ENCODE results near the gene MYBPH. TPM values are rescaled to one million over a fixed set of nuclear protein-coding genes. Genes with fewer than 3 reads are reported as not detected.

MYBPH gene, protein sequence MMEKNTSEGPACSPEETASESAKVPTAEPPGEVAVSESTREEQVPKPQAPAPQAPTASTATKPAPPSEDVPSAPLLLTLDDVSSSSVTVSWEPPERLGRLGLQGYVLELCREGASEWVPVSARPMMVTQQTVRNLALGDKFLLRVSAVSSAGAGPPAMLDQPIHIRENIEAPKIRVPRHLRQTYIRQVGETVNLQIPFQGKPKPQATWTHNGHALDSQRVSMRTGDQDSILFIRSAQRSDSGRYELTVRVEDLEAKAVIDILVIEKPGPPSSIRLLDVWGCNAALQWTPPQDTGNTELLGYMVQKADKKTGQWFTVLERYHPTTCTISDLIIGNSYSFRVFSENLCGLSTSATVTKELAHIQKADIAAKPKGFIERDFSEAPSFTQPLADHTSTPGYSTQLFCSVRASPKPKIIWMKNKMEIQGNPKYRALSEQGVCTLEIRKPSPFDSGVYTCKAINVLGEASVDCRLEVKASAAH
- total RNA-seq, result not detected

GRCh38 chr1:203175237-203175826, at the start of gene MYBPH:
Gene MYBPH, minus strand, starts transcription at chr1:203175826. Its CDS starts 71 bp downstream, at chr1:203175755.
- TF ChIP-seq, protein P1, sequence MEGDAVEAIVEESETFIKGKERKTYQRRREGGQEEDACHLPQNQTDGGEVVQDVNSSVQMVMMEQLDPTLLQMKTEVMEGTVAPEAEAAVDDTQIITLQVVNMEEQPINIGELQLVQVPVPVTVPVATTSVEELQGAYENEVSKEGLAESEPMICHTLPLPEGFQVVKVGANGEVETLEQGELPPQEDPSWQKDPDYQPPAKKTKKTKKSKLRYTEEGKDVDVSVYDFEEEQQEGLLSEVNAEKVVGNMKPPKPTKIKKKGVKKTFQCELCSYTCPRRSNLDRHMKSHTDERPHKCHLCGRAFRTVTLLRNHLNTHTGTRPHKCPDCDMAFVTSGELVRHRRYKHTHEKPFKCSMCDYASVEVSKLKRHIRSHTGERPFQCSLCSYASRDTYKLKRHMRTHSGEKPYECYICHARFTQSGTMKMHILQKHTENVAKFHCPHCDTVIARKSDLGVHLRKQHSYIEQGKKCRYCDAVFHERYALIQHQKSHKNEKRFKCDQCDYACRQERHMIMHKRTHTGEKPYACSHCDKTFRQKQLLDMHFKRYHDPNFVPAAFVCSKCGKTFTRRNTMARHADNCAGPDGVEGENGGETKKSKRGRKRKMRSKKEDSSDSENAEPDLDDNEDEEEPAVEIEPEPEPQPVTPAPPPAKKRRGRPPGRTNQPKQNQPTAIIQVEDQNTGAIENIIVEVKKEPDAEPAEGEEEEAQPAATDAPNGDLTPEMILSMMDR (IDR thresholded peaks at IDR 0.05), result no peak
- DNase-seq (ENCODE audit: low spot score), result no peak
- ATAC-seq (ENCODE audit: insufficient number of reproducible peaks, low FRiP score, low read depth), result no peak

DNA sequence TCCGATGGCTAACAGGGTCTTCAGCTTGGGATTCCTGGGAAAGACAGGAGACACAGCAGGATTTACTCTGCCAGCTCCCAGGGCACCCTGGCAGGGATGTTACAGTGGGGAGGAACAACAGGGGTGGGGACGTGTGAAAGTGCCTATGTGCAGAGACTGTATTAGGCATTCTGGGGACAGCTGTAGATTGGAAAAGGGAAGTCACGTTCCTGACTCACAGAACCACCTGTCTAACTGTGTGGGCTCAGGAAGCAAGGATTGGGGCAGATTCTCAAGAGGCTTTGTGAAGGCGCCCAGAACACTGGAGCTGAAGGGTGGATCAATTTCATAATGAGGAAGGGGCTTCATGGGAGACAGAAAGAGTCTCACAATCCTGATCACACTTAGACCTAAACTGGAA, 49.4 kb upstream of the MYBPH start:
- no peaks in the 10 kb centered on the region for H3K4me1 ChIP-seq (ENCODE audit: control insufficient read depth in 1 of 2, low read depth in 2 of 2)
- TF ChIP-seq, protein P1 (IDR thresholded peaks at IDR 0.05), result no peak
- H3K4me3 ChIP-seq, result no peak overlapping the region
- DNase-seq (ENCODE audit: low spot score) (no peak), ATAC-seq (ENCODE audit: insufficient number of reproducible peaks, low FRiP score, low read depth) (no peak)
- H3K9me3 ChIP-seq, result no peaks in the 10 kb centered on the region
- no peaks in the 10 kb centered on the region for H3K27me3 ChIP-seq (replicated peaks; ENCODE audit: insufficient read depth)
- H3K36me3 ChIP-seq, result no peaks in the 10 kb centered on the region
- H3K27ac ChIP-seq, result no peak overlapping the region

More at GRCh38 chr1:203175237-203175826, at the start of gene MYBPH:
- Histone ChIP-seq H3K4me1 (ENCODE audit: control insufficient read depth in 1 of 2, low read depth in 2 of 2) (no peaks in the 10 kb centered on the region), H3K36me3 (no peaks in the 10 kb centered on the region), H3K4me3 (no peak within 1 kb of the TSS), H3K27ac (no peak within 1 kb of the TSS), H3K27me3 (replicated peaks; ENCODE audit: insufficient read depth) (no peaks in the 10 kb centered on the region), H3K9me3 (no peaks in the 10 kb centered on the region)

- Histone ChIP-seq H3K4me1 (ENCODE audit: control insufficient read depth in 1 of 2, low read depth in 2 of 2) (no peaks in the 10 kb centered on the region), H3K4me3 (no peak overlapping the region), H3K36me3 (no peaks in the 10 kb centered on the region), H3K27ac (no peak overlapping the region), H3K9me3 (no peaks in the 10 kb centered on the region), H3K27me3 (replicated peaks; ENCODE audit: insufficient read depth) (no peaks in the 10 kb centered on the region)
- ATAC-seq (ENCODE audit: insufficient number of reproducible peaks, low FRiP score, low read depth), result no peak
- DNase-seq (ENCODE audit: low spot score), result no peak
- TF ChIP-seq, protein P1 (IDR thresholded peaks at IDR 0.05), result no peak
These were observed 47.6 kb upstream of the MYBPH start for GRCh38 chr1:203223012-203223775.

GRCh38 chr1:203219934-203220333, 44.3 kb upstream of the MYBPH start:
- no peaks in the 10 kb centered on the region for H3K9me3 ChIP-seq
- H3K4me1 ChIP-seq (ENCODE audit: control insufficient read depth in 1 of 2, low read depth in 2 of 2), result no peaks in the 10 kb centered on the region
- H3K27me3 ChIP-seq (replicated peaks; ENCODE audit: insufficient read depth), result no peaks in the 10 kb centered on the region
- H3K27ac ChIP-seq, result no peak overlapping the region
- ATAC-seq (ENCODE audit: insufficient number of reproducible peaks, low FRiP score, low read depth) (no peak), DNase-seq (ENCODE audit: low spot score) (no peak)
- H3K4me3 ChIP-seq, result no peak overlapping the region
- H3K36me3 ChIP-seq, result no peaks in the 10 kb centered on the region
- TF ChIP-seq, protein P1 (IDR thresholded peaks at IDR 0.05), result no peak

GRCh38 chr1:203219171-203219570, 43.5 kb upstream of the MYBPH start:
- ATAC-seq (ENCODE audit: insufficient number of reproducible peaks, low FRiP score, low read depth) (no peak), DNase-seq (ENCODE audit: low spot score) (no peak)
- TF ChIP-seq, protein P1 (IDR thresholded peaks at IDR 0.05), result no peak
- Histone ChIP-seq H3K27me3 (replicated peaks; ENCODE audit: insufficient read depth) (no peaks in the 10 kb centered on the region), H3K4me1 (ENCODE audit: control insufficient read depth in 1 of 2, low read depth in 2 of 2) (no peaks in the 10 kb centered on the region), H3K9me3 (no peaks in the 10 kb centered on the region), H3K36me3 (no peaks in the 10 kb centered on the region), H3K27ac (no peak overlapping the region), H3K4me3 (no peak overlapping the region)

Data from thoracic aorta (tissue), 2 donors.